Mesothelial cell of epicardium (in vitro differentiated cells): ENCODE measurements around the gene PDZRN3. TPM values are rescaled to one million over a fixed set of nuclear protein-coding genes. Genes with fewer than 3 reads are reported as not detected.
A peak's percentile ranks its signal among the peaks of the same experiment; 100 is the strongest.

Source experiments
- DNase-seq, 2 experiments: peaks; one replicate each; pipeline ENCODE4 v3.0.0; 2021; ENCODE audit warnings: low spot score in 2 of 2; ENCODE audit not compliant: unreplicated experiment in 2 of 2
- H3K27ac Mint-ChIP-seq: 2 replicates; pipeline ENCODE4 v1.8.0; 2021; ENCODE audit warnings: mixed read lengths
- H3K27me3 Mint-ChIP-seq: 2 replicates; pipeline ENCODE4 v1.8.0; 2021; ENCODE audit warnings: low read depth, mixed read lengths
- H3K36me3 Mint-ChIP-seq: 2 replicates; pipeline ENCODE4 v1.8.0; 2021; ENCODE audit warnings: mixed read lengths
- H3K4me1 Mint-ChIP-seq: 2 replicates; pipeline ENCODE4 v1.8.0; 2021; ENCODE audit warnings: mixed read lengths
- H3K4me3 Mint-ChIP-seq: 2 replicates; pipeline ENCODE4 v1.8.0; 2021; ENCODE audit warnings: mild to moderate bottlenecking, moderate library complexity, mixed read lengths
- H3K9me3 Mint-ChIP-seq: 2 replicates; pipeline ENCODE4 v1.8.0; 2021; ENCODE audit warnings: mixed read lengths
- CTCF ChIP-seq: fragments of 200-600 bp; sonication (generic); IDR thresholded peaks from one replicate; pipeline ENCODE4 v1.5.0; 2021; ENCODE audit warnings: antibody characterized with exemption; ENCODE audit not compliant: unreplicated experiment
- total RNA-seq: library from RNA; stranded (reverse); gene quantifications from 3 replicates; pipeline ENCODE4 v1.2.1, GENCODE V29; 2021

PDZRN3 gene
- total RNA-seq, 1 donor from 2014 or later, result 48.4 TPM

- no peak for DNase-seq
- peaks cover 13% of the 10 kb centered on the region for H3K9me3 Mint-ChIP-seq
- no peaks in the 10 kb centered on the region for H3K36me3 Mint-ChIP-seq
- no peak overlapping the region for H3K4me3 Mint-ChIP-seq
- no peak overlapping the region for H3K27ac Mint-ChIP-seq
- peaks cover 10% of the 10 kb centered on the region for H3K4me1 Mint-ChIP-seq
- peaks cover 3% of the 10 kb centered on the region for H3K27me3 Mint-ChIP-seq
- no peak for TF ChIP-seq CTCF
Measured at GRCh38 chr3:73363093-73363492, 261.6 kb downstream of the PDZRN3 start.

- H3K9me3 Mint-ChIP-seq, result peaks cover 13% of the 10 kb centered on the region
- peaks cover 10% of the 10 kb centered on the region for H3K4me1 Mint-ChIP-seq
- no peaks in the 10 kb centered on the region for H3K27me3 Mint-ChIP-seq
- H3K36me3 Mint-ChIP-seq, result no peaks in the 10 kb centered on the region
- no peak for TF ChIP-seq CTCF
- no peak overlapping the region for H3K4me3 Mint-ChIP-seq
- H3K27ac Mint-ChIP-seq, result peak overlapping the region; percentile 52
- DNase-seq, result no peak
Measured at GRCh38 chr3:73361591-73361990, 263.1 kb downstream of the PDZRN3 start.

GRCh38 chr3:73353649-73354217 lies 271.0 kb downstream of the PDZRN3 start:
- no peak for TF ChIP-seq CTCF
- Mint-ChIP-seq H3K4me1 (peaks cover 36% of the 10 kb centered on the region), H3K27ac (peak overlapping the region; percentile 47), H3K9me3 (peaks cover 4% of the 10 kb centered on the region), H3K4me3 (no peak overlapping the region), H3K27me3 (peaks cover 6% of the 10 kb centered on the region), H3K36me3 (no peaks in the 10 kb centered on the region)
- no peak for DNase-seq

GRCh38 chr3:73352841-73353645 lies 271.7 kb downstream of the PDZRN3 start:
- Mint-ChIP-seq H3K4me3 (no peak overlapping the region), H3K27me3 (peaks cover 9% of the 10 kb centered on the region), H3K27ac (peak overlapping the region; percentile 47), H3K9me3 (peaks cover 3% of the 10 kb centered on the region), H3K36me3 (no peaks in the 10 kb centered on the region), H3K4me1 (peaks cover 36% of the 10 kb centered on the region)
- DNase-seq, result no peak
- TF ChIP-seq CTCF, result no peak

GRCh38 chr3:73351423-73352071 lies 273.2 kb downstream of the PDZRN3 start:
- H3K27ac Mint-ChIP-seq, result peak overlapping the region; percentile 31

More at GRCh38 chr3:73351423-73352071, 273.2 kb downstream of the PDZRN3 start:
- Mint-ChIP-seq H3K4me1 (peaks cover 40% of the 10 kb centered on the region), H3K27me3 (peaks cover 9% of the 10 kb centered on the region), H3K36me3 (no peaks in the 10 kb centered on the region), H3K4me3 (no peak overlapping the region), H3K9me3 (peaks cover 3% of the 10 kb centered on the region)
- TF ChIP-seq CTCF, result no peak
- DNase-seq, result no peak
